HG02759 (cell line): ENCODE measurements around the gene RDH14.
A peak's percentile ranks its signal among the peaks of the same experiment; 100 is the strongest.

ENCODE experiments used
- ATAC-seq: cut with Tn5 transposase; IDR thresholded peaks from one replicate; pipeline ENCODE4 v1.9.1; 2021; ENCODE audit warnings: mild to moderate bottlenecking, moderate library complexity; ENCODE audit not compliant: unreplicated experiment

RDH14 gene

DNA sequence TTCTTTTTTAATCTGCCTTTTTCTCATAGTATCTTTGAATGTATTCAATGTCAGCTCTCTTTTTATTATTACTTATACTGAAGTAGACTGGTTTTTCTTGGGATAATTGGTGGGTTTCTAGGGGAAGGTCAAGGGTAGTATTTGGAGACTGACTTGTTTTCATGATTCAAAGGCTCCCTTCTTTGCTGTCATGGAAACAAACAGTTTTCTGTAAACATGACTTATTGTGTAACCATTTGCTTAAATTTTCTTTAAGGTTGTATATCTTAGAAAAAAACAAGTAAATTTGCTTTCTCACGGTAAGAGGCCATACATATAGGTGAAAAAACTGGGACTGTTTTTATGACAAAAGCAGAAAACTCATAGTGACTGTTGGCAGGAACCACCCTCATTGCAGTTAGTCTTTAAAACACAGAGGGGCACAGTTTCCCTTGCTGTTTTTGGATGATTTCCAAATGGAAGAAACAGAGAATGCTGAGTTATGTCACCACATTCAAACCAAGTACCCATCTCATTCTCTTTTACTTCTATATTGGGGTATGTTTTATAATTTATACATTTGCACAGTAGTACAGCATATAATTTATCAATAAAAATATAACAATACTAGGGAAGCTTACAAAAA is 5.8 kb upstream of the RDH14 start:
- no peak for ATAC-seq

DNA sequence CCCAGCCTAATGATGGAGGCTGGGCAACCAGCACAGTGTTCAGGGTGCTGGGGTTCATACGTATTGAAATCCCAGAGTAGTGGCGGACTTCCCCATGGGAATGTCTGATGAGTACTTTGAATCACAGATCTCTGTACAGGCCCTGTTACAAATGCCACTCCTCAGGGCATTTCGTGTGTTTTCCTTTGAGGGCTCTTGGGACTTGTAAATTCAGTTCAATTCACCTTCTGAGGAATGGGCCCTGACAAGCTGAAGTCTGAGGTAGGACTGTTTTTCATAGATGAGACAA is 288 bp upstream of the RDH14 start:
- ATAC-seq = peak; percentile 0

DNA sequence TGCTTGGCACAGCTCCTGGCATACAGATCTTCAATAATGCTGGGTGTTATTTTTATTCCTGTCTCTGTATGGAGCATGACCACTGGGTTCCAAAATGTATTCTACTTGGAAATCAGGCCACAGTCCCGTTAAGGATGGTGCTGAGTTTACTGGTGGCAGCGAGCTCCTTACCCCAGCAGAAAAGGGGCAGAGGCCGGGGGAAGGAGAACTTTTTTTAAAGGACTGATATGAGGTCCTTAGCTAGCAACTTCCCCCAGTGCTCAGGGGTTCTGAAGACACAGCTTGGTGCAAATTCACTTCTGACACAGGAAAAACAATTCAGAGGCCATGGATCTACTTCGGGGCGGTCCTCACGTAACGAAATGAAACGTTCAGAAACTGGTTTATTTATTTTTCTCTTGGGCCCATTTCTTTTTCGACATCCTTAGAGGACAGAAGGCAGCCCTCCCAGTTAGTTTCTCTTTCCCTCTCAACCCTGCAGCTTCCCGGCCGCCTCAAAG is 872 bp downstream of the RDH14 start:
- ATAC-seq = no peak

DNA sequence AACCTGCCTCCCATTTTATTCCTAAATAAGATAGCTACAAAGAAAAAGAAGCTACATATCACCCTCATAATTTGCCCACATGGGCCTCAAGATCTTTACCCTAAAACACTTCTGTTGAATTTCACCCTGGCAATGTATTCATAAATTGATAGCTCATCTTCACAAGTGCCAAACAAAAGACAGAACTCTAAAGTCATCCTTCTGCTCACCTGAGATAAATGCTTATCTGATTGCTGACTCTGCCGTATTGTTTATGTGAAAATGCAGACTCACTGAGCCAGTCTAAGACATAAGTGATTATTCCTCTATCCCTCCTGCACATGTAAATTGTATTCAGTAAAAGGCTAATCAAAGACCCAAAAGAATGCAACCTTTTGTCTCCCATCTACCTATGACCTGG is 2.0 kb downstream of the RDH14 start:
- ATAC-seq = no peak

DNA sequence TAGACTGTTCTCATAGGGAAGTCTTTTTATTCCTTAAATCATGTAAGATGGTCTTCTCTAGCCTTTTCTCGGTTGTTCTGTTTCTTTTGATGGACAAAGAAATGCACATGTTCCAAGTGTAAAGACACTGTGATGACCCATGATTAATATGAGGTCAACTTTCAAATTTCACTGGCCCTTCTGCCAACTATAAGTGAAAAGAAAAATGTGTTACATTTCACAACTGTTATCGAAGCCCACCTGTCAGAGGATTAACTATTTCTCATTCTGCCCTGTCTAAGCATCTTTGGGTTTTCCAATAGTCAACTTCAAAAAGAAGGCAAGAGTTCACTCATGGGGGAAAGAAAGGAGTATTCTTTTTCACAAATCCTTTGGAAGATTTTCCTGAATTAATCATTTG is 3.3 kb downstream of the RDH14 start:
- ATAC-seq = no peak

DNA sequence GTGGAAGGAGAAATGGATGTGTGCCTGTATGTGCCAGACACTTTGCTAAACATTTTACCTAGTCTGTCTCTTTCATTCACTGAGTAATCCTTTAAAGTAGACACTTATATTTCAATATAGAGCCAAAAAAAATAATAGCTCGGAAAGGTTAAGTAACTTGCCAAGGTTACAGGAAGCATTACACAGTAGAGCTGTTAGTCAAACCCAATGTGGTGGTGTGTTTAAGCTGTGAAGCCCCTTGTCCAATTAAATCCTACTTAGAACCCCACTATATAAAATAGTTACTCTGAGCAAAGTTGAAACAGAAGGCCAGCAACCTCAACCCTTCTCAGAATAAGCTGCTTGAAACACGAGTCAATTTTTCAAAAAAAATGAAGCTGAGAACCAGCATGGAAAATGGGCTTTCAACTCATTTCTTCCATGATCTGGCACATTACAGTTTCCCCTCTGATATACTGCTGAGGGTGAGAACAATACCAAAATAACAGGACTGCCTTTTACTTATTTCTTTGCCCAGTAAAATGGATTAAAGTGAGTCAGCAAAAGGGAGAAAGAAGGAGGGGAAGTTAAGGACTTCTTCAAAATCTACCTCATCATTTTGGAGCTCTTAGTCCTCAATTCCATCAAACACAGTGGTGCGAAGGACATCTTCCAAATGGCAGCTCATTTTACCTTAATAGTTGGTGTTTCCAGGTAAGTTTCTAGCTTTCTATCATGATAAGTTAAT is 7.9 kb downstream of the RDH14 start:
- ATAC-seq = no peak

DNA sequence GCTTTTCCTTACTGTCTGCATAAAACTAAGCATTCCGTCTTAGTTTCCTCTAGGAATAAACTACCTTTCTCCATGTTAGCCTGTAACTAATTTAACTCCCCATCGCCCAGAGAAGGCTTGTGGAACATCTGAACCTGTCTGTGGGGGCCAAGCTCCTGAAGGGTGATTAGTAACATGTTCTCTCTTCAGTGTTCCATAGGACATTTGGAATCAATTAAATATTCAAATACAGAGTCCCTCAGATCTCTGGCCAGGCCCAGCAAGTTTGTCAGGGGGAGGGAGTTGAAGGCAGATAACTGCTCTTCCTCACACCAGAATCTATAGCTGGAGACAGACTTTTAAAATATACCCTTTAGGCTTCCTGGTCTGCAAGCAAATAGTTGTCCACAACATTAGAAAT is 8.8 kb downstream of the RDH14 start:
- ATAC-seq = no peak

DNA sequence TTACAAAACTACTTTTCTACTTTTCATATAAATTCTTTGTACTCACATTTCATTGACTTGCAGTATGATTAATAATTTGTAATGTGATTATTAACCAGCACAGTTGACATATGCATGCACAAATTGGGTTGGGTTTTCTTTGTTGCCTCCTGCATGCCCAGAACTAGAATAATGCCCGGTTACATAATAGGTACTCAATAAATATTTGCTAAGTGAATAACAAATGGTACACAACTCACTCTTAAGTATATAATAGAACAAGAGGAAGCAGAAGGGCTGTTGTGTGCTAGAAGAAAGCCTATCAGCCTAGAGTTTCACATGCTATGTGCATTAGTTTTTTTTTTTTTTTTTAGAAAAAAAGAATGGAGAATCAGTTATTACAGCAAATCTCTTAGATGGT is 9.3 kb downstream of the RDH14 start:
- ATAC-seq = no peak

DNA sequence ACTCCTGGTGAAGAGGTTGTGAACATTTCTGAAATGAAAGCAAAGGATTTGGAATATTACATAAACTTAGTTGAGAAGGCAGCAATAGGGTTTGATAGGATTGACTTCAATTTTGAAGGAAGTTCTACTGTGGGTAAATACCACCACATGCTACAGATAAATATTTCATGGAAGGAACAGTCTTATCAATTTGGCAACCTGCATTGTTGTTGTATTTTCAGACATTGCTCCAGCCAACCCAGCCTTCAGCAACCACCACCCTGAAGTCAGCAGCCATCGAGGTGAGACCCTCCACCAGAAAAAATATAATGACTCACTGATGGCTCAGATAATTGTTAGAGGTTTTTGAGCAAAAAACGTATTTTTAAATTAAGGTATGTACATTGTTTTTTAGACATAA is 10.0 kb downstream of the RDH14 start:
- no peak for ATAC-seq

DNA sequence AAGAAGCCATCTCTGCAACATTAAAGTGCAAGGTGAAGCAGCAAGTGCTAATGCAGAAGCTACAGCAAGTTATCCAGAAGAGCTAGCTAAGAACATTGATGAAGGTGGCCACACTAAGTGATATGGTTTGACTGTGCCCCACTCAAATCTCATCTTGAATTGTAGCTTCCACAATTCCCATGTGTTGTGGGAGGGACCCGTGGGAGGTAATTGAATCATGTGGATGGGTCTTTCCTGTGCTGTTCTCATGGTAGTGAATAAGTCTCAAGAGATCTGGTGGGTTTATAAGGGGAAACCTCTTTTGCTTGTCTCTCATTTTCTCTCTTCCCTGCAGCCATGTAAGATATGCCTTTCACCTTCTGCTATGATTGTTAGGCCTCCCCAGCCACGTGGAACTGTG is 11.4 kb downstream of the RDH14 start:
- no peak for ATAC-seq

DNA sequence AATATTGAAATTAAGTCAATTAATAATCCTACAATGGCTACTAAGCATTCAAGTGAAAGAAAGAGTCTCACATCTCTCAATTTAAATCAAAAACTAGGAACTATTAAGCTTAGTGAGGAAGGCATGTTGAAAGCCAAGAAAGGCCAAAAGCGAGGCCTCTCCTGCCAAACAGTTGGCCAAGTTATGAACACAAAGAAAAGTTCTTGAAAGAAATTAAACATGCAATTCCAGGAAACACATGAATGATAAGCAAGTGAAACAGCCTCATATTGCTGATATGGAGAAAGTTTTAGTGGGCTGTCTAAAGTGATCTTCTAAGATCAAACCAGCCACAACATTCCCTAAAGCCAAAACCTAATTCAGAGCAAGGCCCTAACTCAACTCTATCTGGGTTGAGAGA is 11.8 kb downstream of the RDH14 start:
- ATAC-seq = no peak

DNA sequence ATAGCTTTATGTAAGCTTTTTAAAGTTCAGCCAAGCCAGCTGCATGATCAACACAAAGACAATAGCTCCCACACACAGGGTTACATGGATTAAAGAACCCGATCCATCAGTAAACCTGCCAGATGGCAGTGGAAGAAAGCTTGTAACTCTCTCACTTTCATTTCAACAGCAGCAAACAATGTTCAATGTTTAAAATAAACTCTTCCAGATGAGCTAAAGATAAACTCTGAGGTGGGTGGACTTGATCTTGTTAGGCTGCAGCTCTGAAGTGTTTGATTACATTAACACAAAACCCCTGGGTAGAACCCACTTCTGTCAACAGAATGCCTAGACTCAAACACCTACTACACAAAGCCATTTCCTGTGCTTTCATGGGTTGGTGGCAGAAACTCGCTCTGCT is 13.9 kb downstream of the RDH14 start:
- peak; percentile 52 for ATAC-seq

DNA sequence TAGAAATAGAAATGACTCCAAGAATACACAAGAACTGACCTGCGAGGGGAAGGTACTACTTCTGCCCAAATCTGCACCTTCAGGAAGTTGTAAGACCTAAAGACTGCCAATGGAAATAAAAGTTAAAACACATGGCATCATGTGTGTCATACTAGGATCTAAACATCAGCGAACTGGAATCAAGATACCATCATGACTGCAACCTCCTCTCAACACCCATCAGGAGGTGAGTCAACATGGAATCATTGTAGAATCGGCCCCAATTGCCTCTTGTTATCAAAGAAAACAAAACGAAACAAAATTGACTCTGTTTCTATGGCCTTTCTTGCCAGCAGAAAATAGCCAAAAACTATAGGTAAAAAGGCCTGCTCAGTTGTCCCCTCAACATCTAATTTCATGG is 15.1 kb downstream of the RDH14 start:
- no peak for ATAC-seq

DNA sequence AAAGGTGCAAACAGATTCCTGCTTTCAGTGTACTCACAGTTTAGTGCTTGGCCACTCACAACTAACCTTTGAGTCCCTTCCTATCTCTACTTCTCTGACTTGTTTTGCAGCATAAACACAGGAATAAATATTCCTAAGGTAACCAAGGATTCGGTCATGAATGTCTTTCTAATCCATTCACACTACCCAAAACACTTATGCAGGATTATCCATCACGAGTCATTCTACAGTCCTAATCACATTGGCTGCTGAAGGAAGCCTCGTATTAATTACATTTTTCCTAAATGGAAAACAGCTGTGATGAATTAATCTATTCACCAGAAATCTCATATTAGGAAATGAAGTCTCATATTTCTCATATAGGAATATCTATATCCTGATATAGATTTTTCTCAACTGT is 16.3 kb downstream of the RDH14 start:
- no peak for ATAC-seq

DNA sequence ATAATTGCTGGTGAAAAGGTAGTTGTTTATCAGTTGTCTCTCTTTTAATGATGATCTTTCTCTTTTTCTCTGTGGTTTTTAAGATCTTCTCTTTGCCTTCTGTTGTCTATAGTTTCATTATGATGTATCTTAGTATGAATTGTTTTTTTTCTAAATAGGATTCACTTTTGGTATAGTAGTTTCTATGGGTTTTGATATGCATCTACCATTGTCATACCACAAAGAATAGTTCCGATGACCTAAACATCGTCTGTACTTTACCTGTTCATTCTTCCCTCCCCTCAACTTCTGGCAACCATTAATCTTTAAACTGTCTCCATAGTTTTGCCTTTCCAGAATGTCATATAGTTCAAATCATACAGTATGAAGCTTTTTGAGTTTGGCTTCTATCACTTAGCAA is 19.6 kb downstream of the RDH14 start:
- ATAC-seq = no peak

DNA sequence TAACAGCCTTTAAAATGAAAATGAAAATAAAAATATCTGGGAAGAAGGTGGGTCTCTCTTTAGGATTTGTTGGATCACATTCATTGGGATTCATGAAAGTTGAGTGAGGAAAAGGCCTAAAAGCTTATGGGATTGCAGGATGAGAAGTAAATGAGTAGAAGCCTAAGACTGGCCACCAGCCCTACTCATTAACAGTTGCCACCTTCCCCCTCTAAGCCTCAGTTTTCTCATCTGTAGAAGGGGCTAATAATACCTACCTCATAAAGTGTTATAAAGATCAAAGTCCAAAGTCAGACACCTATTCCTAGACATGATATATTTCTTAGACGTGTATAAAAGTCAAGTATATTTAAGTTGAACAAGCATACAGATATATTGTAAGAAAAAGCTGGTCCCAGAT is 23.8 kb downstream of the RDH14 start:
- no peak for ATAC-seq

DNA sequence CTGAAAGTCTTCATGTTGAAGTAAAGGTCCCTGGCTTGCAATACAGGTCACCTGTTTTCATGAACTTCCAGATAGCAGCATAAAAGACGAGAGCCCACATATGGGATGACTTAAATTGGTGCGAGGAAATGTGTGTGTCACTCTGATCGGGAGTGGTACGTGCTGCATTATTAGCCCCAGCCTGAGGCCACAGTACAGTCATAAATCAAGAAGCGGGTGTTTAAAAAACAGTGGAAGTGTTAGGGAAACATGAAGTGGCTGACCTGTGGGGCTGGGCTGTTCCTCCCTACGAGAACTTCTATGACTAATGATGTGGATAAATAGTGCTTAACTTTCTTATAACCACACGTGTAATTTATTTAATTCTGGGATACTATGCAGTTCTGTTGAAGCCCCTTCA is 24.4 kb downstream of the RDH14 start:
- ATAC-seq = no peak

DNA sequence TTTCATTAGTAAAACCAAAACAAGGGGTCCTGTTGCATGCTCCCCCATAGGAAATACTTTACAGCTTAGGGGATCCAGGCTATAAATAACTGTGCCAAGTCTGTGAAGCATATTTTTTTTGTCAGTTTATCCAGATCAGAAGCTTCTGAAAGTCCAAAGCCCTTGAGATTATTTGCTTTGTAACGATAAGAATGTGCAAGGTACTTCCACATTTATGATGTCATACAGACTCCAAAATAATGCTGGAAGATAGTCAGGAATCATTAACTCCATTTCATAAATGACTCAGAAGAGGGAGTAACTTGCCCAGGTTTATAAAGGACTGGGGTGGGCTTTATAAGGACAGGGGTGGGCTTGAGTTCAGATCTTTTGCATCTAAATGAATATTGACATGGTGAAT is 29.3 kb downstream of the RDH14 start:
- no peak for ATAC-seq

DNA sequence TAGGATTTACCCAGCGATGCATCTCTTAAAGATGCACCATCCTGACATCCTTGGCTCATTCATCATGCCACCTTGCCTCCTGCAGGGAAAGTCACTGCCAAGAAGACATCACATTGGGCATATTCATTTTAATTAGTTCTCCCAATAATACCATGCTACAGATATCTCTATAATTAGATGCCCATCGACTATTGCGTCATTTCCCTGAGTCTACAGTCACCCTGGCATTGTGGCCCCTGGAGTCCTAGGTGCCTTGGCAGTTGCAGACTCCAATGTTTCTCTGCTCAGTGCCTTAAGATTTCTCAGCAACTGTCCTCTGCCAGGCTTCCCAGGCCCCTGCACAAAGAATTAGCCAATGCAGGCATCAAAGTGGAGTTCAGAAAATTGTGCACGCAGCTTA is 32.6 kb downstream of the RDH14 start:
- ATAC-seq = no peak

DNA sequence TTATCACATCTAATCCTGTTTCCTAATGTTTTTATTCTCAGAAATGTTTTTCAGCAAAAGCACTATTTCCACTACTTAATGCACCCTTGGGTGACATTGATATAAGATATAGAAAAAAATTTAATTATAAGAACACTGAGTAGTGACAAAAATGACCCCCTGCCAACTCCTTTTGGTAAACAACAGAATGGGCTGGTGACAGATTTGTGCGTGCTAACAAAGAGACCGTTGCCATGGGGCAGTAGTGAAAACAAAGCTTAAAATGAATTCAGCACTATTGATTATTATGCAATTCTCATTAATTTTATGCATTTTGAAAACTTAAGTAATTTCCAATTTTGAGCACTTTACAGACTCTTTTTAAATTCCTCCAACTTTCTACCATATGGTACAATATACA is 33.1 kb downstream of the RDH14 start:
- no peak for ATAC-seq

DNA sequence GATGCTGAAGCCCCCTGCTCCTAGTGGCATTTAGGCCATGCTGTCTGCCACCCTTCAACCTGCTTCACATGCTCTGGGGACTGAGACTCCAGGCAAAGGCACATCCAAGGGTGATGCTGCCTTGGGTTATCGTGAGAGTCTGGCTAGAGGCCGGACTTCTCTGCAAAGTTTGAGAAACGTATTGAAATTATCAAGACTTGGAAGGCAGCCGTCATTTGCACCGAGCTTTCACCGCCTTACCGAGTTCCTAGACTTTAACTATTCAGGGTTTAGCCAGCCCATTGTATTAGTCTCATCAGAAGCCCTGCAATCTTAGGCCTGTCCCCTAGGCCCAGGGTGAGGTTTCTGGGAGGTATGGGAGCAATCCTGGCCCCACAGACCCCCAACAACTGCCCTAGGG is 34.0 kb downstream of the RDH14 start:
- no peak for ATAC-seq

DNA sequence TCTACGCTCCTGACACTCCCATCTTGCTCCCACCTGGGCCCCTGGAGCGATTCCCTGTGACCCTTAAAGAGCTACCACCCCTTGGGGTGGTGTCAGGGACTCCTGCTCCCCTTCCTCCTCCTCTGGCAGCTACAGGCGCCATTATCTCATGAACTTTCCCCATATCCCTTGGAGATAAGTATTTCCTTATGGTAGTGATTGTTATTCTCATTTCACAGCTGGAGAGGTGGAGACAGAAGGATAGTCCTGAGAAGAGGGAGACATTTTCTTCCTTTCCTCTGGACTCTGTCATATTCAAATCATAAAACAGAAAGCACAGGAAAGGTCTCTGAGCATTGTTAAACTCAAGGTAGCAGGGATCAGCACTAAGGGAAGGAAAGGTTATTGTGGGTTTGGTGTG is 34.6 kb downstream of the RDH14 start:
- ATAC-seq = no peak

DNA sequence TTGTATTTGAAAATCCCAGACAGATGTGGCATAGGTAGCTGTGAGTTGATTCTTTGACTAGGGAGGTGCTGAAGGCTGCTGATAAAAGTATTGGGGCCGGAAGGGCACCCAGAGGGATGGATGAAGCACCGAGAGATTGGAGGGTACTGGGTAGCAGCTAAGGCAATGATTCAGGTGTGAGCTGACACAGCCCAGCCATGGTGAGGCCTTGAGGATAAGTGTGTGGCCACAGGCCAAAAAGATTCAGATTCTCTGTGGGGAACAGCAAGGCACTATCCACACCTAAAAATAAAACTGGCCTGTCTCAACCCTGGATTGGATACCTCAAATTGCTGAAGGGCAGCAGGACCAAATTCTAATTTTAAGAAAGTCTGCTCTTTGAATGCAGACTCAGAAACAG is 35.2 kb downstream of the RDH14 start:
- ATAC-seq = no peak
